CD14-positive monocyte (primary cell): Measurements from ENCODE around the gene PSTPIP1. TPM values are rescaled to one million over a fixed set of nuclear protein-coding genes. Genes with fewer than 3 reads are reported as not detected.
A peak's percentile ranks its signal among the peaks of the same experiment; 100 is the strongest.

ENCODE experiments used
- DNase-seq, 3 donors: peaks; one replicate each; pipeline ENCODE4 v3.0.0-alpha.2; 2011 to 2022
- H2AFZ ChIP-seq: 2 replicates; pipeline ENCODE4 v1.6.0; 2012; ENCODE audit warnings: mild to moderate bottlenecking, low read depth, low read length, inconsistent platforms; ENCODE audit not compliant: insufficient read depth, poor library complexity, severe bottlenecking
- H3K27ac ChIP-seq, 2 donors: 1 replicate in 1 of 2; 2 replicates in 1 of 2; pipeline ENCODE4 v1.5.1; 2012 to 2013; ENCODE audit warnings: low read length in 2 of 2, control low read depth in 1 of 2, inconsistent platforms in 1 of 2, low read depth in 1 of 2, mild to moderate bottlenecking in 1 of 2
- H3K27me3 ChIP-seq, 2 donors: one replicate each; pipeline versions ENCODE4 v1.6.0 to v1.6.1; 2011 to 2013; ENCODE audit warnings: low read length in 2 of 2; ENCODE audit not compliant: control insufficient read depth in 2 of 2, insufficient read depth in 2 of 2
- H3K36me3 ChIP-seq, 2 donors: replicated peaks in 1 of 2; 1 replicate in 1 of 2; 2 replicates in 1 of 2; pipeline versions ENCODE4 v1.5.1 to v1.6.1; 2012 to 2013; ENCODE audit warnings: low read length in 2 of 2, control low read depth in 1 of 2, inconsistent platforms in 1 of 2, mild to moderate bottlenecking in 1 of 2; ENCODE audit not compliant: insufficient read depth in 2 of 2, control insufficient read depth in 1 of 2
- H3K4me1 ChIP-seq, 2 donors: 1 replicate in 1 of 2; 2 replicates in 1 of 2; pipeline versions ENCODE4 v1.5.1 to v1.6.1; 2012 to 2013; ENCODE audit warnings: low read length in 2 of 2, control low read depth in 1 of 2, inconsistent platforms in 1 of 2, mild to moderate bottlenecking in 1 of 2, moderate library complexity in 1 of 2; ENCODE audit not compliant: insufficient read depth in 2 of 2, control insufficient read depth in 1 of 2
- H3K4me2 ChIP-seq: replicated peaks from 2 replicates; pipeline ENCODE3; 2012; ENCODE audit warnings: low read length, moderate library complexity, mild to moderate bottlenecking; ENCODE audit not compliant: poor library complexity, severe bottlenecking; ENCODE audit errors: extremely low read depth
- H3K4me3 ChIP-seq, 3 experiments: fragments of 200-600 bp in 1 of 3; sonication (generic) in 1 of 3; replicated peaks in 1 of 3; 1 replicate in 2 of 3; 2 replicates in 1 of 3; pipeline ENCODE4 v1.5.1; 2011 to 2013; ENCODE audit warnings: low read length in 3 of 3, mild to moderate bottlenecking in 3 of 3, control low read depth in 2 of 3, low read depth in 2 of 3, inconsistent platforms in 1 of 3, moderate library complexity in 1 of 3
- H3K79me2 ChIP-seq: 2 replicates; pipeline ENCODE4 v1.6.0; 2012; ENCODE audit warnings: mild to moderate bottlenecking, control low read depth, inconsistent platforms, low read length, moderate library complexity; ENCODE audit not compliant: insufficient read depth
- H3K9ac ChIP-seq: 2 replicates; pipeline ENCODE4 v1.6.0; 2017; ENCODE audit warnings: low read length, mild to moderate bottlenecking; ENCODE audit not compliant: insufficient read depth, poor library complexity, severe bottlenecking
- H3K9me3 ChIP-seq, 2 donors: replicated peaks in 1 of 2; 1 replicate in 1 of 2; 2 replicates in 1 of 2; pipeline versions ENCODE4 v1.5.1 to v1.6.1; 2012 to 2013; ENCODE audit warnings: low read length in 2 of 2, control low read depth in 1 of 2; ENCODE audit not compliant: control insufficient read depth in 1 of 2, insufficient read depth in 1 of 2
- H4K20me1 ChIP-seq: 2 replicates; pipeline ENCODE4 v1.6.0; 2012; ENCODE audit warnings: mild to moderate bottlenecking, low read length, control low read depth, moderate library complexity; ENCODE audit not compliant: insufficient read depth
- H3K27ac Mint-ChIP-seq, 7 donors: one replicate each; pipeline ENCODE4 v1.8.0; 2020; ENCODE audit warnings: mild to moderate bottlenecking in 7 of 7, mixed read lengths in 7 of 7, moderate library complexity in 6 of 7, inconsistent platforms in 2 of 7
- H3K27me3 Mint-ChIP-seq, 3 donors: one replicate each; pipeline ENCODE4 v1.8.0; 2021 to 2022; ENCODE audit warnings: low read depth in 3 of 3, mild to moderate bottlenecking in 3 of 3, mixed read lengths in 3 of 3, moderate library complexity in 3 of 3, inconsistent platforms in 1 of 3
- H3K36me3 Mint-ChIP-seq, 2 donors: one replicate each; pipeline ENCODE4 v1.8.0; 2020; ENCODE audit warnings: mixed read lengths in 2 of 2, inconsistent platforms in 1 of 2, mild to moderate bottlenecking in 1 of 2
- H3K4me1 Mint-ChIP-seq: one replicate; pipeline ENCODE4 v1.8.0; 2020; ENCODE audit warnings: mild to moderate bottlenecking, mixed read lengths
- H3K4me3 Mint-ChIP-seq, 2 donors: one replicate each; pipeline ENCODE4 v1.8.0; 2020; ENCODE audit warnings: mild to moderate bottlenecking in 2 of 2, mixed read lengths in 2 of 2, moderate library complexity in 1 of 2
- H3K9me3 Mint-ChIP-seq, 7 donors: one replicate each; pipeline ENCODE4 v1.8.0; 2020 to 2022; ENCODE audit warnings: mixed read lengths in 7 of 7, mild to moderate bottlenecking in 6 of 7, moderate library complexity in 6 of 7, inconsistent platforms in 2 of 7
- CTCF ChIP-seq: fragments of 200-600 bp; IDR thresholded peaks from one replicate; pipeline ENCODE4 v1.8.0; 2022; ENCODE audit warnings: antibody characterized with exemption, mild to moderate bottlenecking
- WGBS: methylation state at CpG from one replicate; pipeline ENCODE4 v1.1.5; 2013; ENCODE audit warnings: missing lambda C conversion rate; ENCODE audit not compliant: insufficient coverage; 5-methylcytosine and 5-hydroxymethylcytosine counted together
- intact Hi-C, 2 donors: fragments of 100-400 bp; cut with micrococcal nuclease; formaldehyde crosslinking; loops; one replicate each; pipeline versions ENCODE4 v1.15.0 to v1.15.1; 2023
- polyA plus RNA-seq, 3 donors: library from polyadenylated mRNA; depleted of rRNA in 1 of 3; unstranded in 2 of 3; stranded (reverse) in 1 of 3; fragments of 300-500 nt in 2 of 3; fragments of >200 nt in 1 of 3; fragmentation: Illumina TruSeq in 2 of 3; gene quantifications; 1 replicate in 2 of 3; 2 replicates in 1 of 3; pipeline ENCODE4 v1.2.3, GENCODE V29; 2012 to 2021

Gene PSTPIP1
- polyA plus RNA-seq, 3 donors, result 85.9 to 183 (median 86.8) TPM

GRCh38 chr15:77042955-77043920, 48.3 kb downstream of the PSTPIP1 start:
- Histone ChIP-seq H3K27ac (peak overlapping the region in 1 of 2 donors; percentile 37), H3K4me2 (no peak overlapping the region), H4K20me1 (peaks cover 48% of the 10 kb centered on the region), H3K36me3 (peaks cover 27 to 54% of the 10 kb centered on the region in 2 donors), H3K9ac (no peak overlapping the region), H3K79me2 (no peaks in the 10 kb centered on the region), H3K4me3 (no peak overlapping the region), H3K27me3 (no peaks in the 10 kb centered on the region), H2AFZ (no peak overlapping the region), H3K4me1 (no peaks in the 10 kb centered on the region), H3K9me3 (peaks cover 0 to 21% of the 10 kb centered on the region in 2 donors)
- H3K9me3 Mint-ChIP-seq, result peaks cover 0 to 47% (median 30%) of the 10 kb centered on the region in 7 donors
- peaks cover 0 to 1% (median 0%) of the 10 kb centered on the region in 3 donors for H3K27me3 Mint-ChIP-seq
- intact Hi-C loops, result loop anchor here in 1 of 2 donors (1.0 kb wide), 1 partner anchor 7 kb away; no protein-coding TSS in a partner anchor
- peak; percentile 9 for TF ChIP-seq CTCF
- H3K4me1 Mint-ChIP-seq, result peaks cover 10% of the 10 kb centered on the region
- peak overlapping the region in 3 of 7 donors; percentile 52 to 81 (median 60) for H3K27ac Mint-ChIP-seq
- peaks cover 43 to 52% of the 10 kb centered on the region in 2 donors for H3K36me3 Mint-ChIP-seq
- WGBS, result 97% methylated on average over 13 of the region's 20 CpGs
- H3K4me3 Mint-ChIP-seq, result no peak overlapping the region
- DNase-seq, result no peak

GRCh38 chr15:77044228-77045042, 49.5 kb downstream of the PSTPIP1 start:
- Histone ChIP-seq H3K4me3 (no peak overlapping the region), H4K20me1 (peaks cover 48% of the 10 kb centered on the region), H3K4me2 (no peak overlapping the region), H3K9me3 (peaks cover 0 to 9% of the 10 kb centered on the region in 2 donors), H3K27ac (peak overlapping the region in 1 of 2 donors; percentile 34), H3K9ac (no peak overlapping the region), H3K36me3 (peaks cover 27 to 54% of the 10 kb centered on the region in 2 donors), H2AFZ (no peak overlapping the region), H3K79me2 (no peaks in the 10 kb centered on the region), H3K27me3 (no peaks in the 10 kb centered on the region), H3K4me1 (no peaks in the 10 kb centered on the region)
- Mint-ChIP-seq H3K4me1 (peaks cover 18% of the 10 kb centered on the region), H3K9me3 (peaks cover 0 to 47% (median 19%) of the 10 kb centered on the region in 7 donors), H3K27ac (peak overlapping the region in 4 of 7 donors; percentile 1 to 25 (median 6)), H3K36me3 (peaks cover 43 to 57% of the 10 kb centered on the region in 2 donors), H3K27me3 (peaks cover 0 to 1% (median 0%) of the 10 kb centered on the region in 3 donors), H3K4me3 (no peak overlapping the region)
- no peak for TF ChIP-seq CTCF
- intact Hi-C loops, result no loop called here
- no peak for DNase-seq
- 95% methylated on average over 3 of the region's 7 CpGs for WGBS
